GM10266 (cell line): ENCODE measurements around the gene IL2RA.
A peak's percentile ranks its signal among the peaks of the same experiment; 100 is the strongest.

Source experiments
- DNase-seq: peaks from one replicate; pipeline ENCODE4 v3.0.0; 2012; ENCODE audit errors: extremely low spot score
- TF ChIP-seq, protein P1 (sequence below): IDR thresholded peaks from 2 replicates; pipeline ENCODE4 v1.5.1; 2012; ENCODE audit warnings: mild to moderate bottlenecking, low read depth; ENCODE audit not compliant: control insufficient read depth, insufficient read depth; ENCODE audit errors: missing control alignments

IL2RA gene

DNA sequence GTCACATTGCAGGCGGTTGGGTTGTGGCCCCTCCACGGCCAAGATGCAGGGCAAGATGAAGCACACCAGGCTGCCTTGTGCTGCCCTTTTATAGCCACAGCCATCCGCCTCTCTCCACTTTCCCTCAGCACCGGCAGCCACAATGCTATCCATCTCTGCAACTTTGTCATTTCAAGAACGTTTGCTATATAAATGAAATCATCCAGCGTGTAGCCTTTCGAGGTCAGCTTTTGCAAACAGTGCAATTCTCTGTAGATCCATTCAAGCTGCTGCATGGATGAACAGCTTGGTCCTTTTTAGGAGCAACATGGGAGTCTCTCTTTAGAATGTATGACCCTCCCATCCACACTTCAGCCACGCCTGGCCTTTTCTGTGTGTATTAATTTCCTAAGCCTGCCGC, 78.4 kb downstream of the IL2RA start:
- TF ChIP-seq, protein P1, sequence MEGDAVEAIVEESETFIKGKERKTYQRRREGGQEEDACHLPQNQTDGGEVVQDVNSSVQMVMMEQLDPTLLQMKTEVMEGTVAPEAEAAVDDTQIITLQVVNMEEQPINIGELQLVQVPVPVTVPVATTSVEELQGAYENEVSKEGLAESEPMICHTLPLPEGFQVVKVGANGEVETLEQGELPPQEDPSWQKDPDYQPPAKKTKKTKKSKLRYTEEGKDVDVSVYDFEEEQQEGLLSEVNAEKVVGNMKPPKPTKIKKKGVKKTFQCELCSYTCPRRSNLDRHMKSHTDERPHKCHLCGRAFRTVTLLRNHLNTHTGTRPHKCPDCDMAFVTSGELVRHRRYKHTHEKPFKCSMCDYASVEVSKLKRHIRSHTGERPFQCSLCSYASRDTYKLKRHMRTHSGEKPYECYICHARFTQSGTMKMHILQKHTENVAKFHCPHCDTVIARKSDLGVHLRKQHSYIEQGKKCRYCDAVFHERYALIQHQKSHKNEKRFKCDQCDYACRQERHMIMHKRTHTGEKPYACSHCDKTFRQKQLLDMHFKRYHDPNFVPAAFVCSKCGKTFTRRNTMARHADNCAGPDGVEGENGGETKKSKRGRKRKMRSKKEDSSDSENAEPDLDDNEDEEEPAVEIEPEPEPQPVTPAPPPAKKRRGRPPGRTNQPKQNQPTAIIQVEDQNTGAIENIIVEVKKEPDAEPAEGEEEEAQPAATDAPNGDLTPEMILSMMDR: no peak

DNA sequence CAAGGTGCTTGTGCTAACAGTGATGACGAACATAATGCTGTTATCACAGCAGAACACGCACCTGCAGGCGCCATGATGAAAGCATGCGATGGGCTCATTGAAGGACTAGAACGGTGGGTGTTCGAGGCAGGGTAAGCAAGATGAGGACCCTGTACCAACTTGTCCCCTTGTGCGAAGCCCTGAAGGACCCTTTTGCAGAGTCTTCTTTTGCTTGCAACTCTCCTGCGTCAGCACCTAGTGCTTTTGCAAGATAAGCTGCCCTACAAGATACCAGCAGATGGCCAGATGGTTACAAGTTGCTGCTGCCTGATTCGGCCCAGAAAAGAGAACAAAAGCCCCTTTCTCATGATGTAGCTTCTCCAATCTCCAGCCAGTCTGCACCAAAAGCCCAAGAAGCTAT, 80.6 kb downstream of the IL2RA start:
- DNase-seq: no peak
- TF ChIP-seq, protein P1: no peak

More for the DNA sequence above, 78.4 kb downstream of the IL2RA start:
- DNase-seq: no peak

GRCh38 chr10:5978230-5978489, 84.0 kb downstream of the IL2RA start:
- TF ChIP-seq, protein P1: no peak
- no peak for DNase-seq

DNA sequence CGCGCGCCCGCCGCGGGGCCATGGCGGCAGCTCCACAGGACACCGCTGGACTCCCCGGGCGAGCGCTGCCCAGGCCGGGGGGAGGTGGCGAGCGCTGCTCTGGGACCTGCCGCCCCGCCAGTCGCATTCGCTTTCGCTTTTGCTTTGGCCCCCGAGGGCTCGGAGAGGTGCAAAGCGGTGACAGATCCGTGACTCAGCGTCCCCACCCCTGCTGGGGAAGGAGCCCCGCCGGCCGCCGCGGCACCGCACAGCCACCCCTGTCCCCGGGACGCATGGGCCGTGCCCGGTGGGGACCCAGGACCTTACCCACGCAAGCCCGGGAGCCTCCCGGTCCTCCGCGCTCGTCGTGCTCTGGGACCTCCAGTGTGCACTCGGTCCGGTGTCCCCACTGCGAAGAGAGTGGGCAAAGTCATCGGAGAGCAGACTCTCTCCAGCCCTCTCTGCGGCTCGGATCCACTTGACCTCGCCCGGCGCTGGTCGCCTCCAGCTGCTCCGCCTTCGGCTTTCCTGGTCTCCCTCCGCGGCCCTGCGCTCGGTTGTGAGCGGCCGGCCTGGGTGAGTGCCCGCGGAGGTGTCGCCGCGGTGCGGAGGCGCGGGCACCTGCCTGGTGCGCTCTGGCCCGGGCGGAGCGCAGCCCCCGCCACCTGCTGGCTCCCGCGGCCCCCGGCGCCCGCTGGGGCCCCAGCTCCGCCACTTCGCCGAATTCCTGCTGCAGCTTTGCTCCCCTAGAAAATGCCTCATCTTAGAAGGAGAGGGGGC, 84.5 kb downstream of the IL2RA start, which contains the start of gene IL15RA:
TSS of gene IL15RA (minus strand) at position 73 of the 759 bp plus-strand sequence. CDS start at position 22, 51 bp downstream.
- peak; percentile 95 for DNase-seq
- TF ChIP-seq, protein P1: peak; percentile 46

GRCh38 chr10:5976512-5977470, 85.4 kb downstream of the IL2RA start:
- DNase-seq: peak; percentile 57
- TF ChIP-seq, protein P1: no peak

GRCh38 chr10:5975641-5976473, 86.3 kb downstream of the IL2RA start:
- peak; percentile 92 for DNase-seq
- TF ChIP-seq, protein P1: no peak
